ENCODE results near the gene CDPF1. TPM values are rescaled to one million over a fixed set of nuclear protein-coding genes. Genes with fewer than 3 reads are reported as not detected.

The CDPF1 gene
- total and polyA plus RNA-seq, 2 of the 13 experiments (the other 11 are each of a cell fraction or from before 2014, with no cell fraction given), result 5.2 to 8.1 TPM

DNA sequence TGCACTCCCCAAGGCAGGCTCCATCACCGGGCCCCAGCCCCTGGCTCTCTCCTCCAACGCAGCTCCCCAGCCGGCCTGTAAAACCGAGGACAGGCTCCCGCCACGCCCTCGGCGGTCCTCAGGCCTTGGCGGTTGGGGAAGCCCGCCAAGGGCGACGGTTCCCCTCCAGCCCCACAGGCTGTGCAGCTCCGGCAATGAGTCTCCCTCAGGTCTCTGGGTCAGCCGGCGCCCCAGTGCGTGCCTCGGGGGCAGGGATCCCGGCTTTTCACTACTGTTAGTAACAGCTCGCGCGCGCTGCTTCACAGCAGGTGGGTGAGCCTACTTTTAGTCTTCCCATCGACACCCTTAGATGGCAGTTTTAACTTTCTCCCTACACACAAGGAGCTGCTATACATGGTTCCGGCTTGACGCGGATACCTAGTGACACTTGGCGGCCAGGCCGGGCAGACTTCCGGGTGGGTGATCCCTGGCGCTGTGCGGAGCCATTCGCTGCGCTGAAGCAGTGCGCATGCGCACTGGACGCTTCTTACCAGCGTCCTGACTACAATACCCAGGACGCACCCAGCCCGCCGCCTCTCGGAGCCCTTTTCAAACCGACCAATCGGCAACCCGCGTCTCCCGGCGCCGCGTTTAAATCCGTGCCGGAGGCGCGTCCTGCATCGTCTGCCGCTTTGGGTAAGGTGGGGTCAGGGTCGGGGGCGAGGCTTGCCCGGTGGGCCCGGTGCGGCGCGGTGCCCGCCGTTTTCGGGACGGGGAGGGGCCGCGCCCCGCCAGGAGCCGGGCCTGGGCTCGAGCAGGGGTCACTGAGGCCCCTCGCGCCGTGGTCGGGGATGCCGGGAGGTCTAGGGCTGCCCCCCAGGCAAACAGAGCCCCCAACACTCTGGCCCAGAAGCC, 46.4 kb upstream of the CDPF1 start, which contains the start of gene GTSE1 (continued):
- TF ChIP-seq, protein P1, sequence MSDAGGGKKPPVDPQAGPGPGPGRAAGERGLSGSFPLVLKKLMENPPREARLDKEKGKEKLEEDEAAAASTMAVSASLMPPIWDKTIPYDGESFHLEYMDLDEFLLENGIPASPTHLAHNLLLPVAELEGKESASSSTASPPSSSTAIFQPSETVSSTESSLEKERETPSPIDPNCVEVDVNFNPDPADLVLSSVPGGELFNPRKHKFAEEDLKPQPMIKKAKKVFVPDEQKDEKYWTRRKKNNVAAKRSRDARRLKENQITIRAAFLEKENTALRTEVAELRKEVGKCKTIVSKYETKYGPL (CRISPR knock-in tag; IDR thresholded peaks at IDR 0.05), result no peak
- TF ChIP-seq ZNF354B (CRISPR knock-in tag; IDR thresholded peaks at IDR 0.05), result peak; percentile 98
- TF ChIP-seq ZNF609 (CRISPR knock-in tag; IDR thresholded peaks at IDR 0.05; ENCODE audit: borderline replicate concordance), result no peak
- TF ChIP-seq ZNF558 (CRISPR knock-in tag; IDR thresholded peaks at IDR 0.05; ENCODE audit: borderline replicate concordance), result peak; percentile 75; the same call in 1 of the 2 replicates
- peak; percentile 78; the same call in 1 of the 2 replicates for TF ChIP-seq ZGPAT (CRISPR knock-in tag; IDR thresholded peaks at IDR 0.05)
- TF ChIP-seq, protein P2, sequence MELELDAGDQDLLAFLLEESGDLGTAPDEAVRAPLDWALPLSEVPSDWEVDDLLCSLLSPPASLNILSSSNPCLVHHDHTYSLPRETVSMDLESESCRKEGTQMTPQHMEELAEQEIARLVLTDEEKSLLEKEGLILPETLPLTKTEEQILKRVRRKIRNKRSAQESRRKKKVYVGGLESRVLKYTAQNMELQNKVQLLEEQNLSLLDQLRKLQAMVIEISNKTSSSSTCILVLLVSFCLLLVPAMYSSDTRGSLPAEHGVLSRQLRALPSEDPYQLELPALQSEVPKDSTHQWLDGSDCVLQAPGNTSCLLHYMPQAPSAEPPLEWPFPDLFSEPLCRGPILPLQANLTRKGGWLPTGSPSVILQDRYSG (CRISPR knock-in tag; IDR thresholded peaks at IDR 0.05), result no peak
- TF ChIP-seq, protein P3, sequence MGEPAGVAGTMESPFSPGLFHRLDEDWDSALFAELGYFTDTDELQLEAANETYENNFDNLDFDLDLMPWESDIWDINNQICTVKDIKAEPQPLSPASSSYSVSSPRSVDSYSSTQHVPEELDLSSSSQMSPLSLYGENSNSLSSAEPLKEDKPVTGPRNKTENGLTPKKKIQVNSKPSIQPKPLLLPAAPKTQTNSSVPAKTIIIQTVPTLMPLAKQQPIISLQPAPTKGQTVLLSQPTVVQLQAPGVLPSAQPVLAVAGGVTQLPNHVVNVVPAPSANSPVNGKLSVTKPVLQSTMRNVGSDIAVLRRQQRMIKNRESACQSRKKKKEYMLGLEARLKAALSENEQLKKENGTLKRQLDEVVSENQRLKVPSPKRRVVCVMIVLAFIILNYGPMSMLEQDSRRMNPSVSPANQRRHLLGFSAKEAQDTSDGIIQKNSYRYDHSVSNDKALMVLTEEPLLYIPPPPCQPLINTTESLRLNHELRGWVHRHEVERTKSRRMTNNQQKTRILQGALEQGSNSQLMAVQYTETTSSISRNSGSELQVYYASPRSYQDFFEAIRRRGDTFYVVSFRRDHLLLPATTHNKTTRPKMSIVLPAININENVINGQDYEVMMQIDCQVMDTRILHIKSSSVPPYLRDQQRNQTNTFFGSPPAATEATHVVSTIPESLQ (CRISPR knock-in tag; conservative IDR thresholded peaks at IDR 0.05), result no peak
- no peak for TF ChIP-seq ARHGAP35 (CRISPR knock-in tag; IDR thresholded peaks at IDR 0.05; ENCODE audit: borderline replicate concordance)
- TF ChIP-seq, protein P4, sequence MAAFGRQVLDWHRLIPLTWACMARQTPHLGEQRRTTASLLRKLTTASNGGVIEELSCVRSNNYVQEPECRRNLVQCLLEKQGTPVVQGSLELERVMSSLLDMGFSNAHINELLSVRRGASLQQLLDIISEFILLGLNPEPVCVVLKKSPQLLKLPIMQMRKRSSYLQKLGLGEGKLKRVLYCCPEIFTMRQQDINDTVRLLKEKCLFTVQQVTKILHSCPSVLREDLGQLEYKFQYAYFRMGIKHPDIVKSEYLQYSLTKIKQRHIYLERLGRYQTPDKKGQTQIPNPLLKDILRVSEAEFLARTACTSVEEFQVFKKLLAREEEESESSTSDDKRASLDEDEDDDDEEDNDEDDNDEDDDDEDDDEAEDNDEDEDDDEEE (CRISPR knock-in tag; IDR thresholded peaks at IDR 0.05), result peak; percentile 65; the same call in 1 of the 2 replicates
- TF ChIP-seq CC2D1A (CRISPR knock-in tag; IDR thresholded peaks at IDR 0.05), result no peak
- TF ChIP-seq CBX1 (IDR thresholded peaks at IDR 0.05; ENCODE audit: low read depth), result no peak
- no peak for TF ChIP-seq ZNF577 (CRISPR knock-in tag; IDR thresholded peaks at IDR 0.05; ENCODE audit: borderline replicate concordance, low read depth)
- TF ChIP-seq ZFP62 (CRISPR knock-in tag; IDR thresholded peaks at IDR 0.05), result no peak
- no peak for TF ChIP-seq ZNF746 (CRISPR knock-in tag; IDR thresholded peaks at IDR 0.05)
- no peak; the same call in 1 of the 2 replicates for TF ChIP-seq ZNF383 (CRISPR knock-in tag; IDR thresholded peaks at IDR 0.05; ENCODE audit: borderline replicate concordance)
- TF ChIP-seq ZSCAN22 (CRISPR knock-in tag; IDR thresholded peaks at IDR 0.05), result no peak

All from HepG2 (cell line).